Osteoblast (primary cell): ENCODE results near the gene CCNI2. TPM values are rescaled to one million over a fixed set of nuclear protein-coding genes. Genes with fewer than 3 reads are reported as not detected.
A peak's percentile ranks its signal among the peaks of the same experiment; 100 is the strongest.

Experiments used
- DNase-seq: peaks from one replicate; pipeline ENCODE4 v3.0.0; 2011; ENCODE audit warnings: low spot score, mixed read lengths; ENCODE audit not compliant: insufficient read length; ENCODE audit errors: missing footprints
- H2AFZ ChIP-seq: 2 replicates; pipeline ENCODE4 v1.6.0; 2011; ENCODE audit warnings: mild to moderate bottlenecking, low read length
- H3K27ac ChIP-seq: 2 replicates; pipeline ENCODE4 v1.5.1; 2011; ENCODE audit warnings: mild to moderate bottlenecking, low read depth, low read length, moderate library complexity
- H3K27me3 ChIP-seq: 2 replicates; pipeline ENCODE4 v1.6.0; 2012; ENCODE audit warnings: mild to moderate bottlenecking, control low read depth, inconsistent platforms, low read length, moderate library complexity; ENCODE audit not compliant: insufficient read depth
- H3K36me3 ChIP-seq: 2 replicates; pipeline ENCODE4 v1.5.1; 2011; ENCODE audit warnings: mild to moderate bottlenecking, low read length, control low read depth, moderate library complexity; ENCODE audit not compliant: insufficient read depth
- H3K4me1 ChIP-seq: 2 replicates; pipeline ENCODE4 v1.5.1; 2011; ENCODE audit warnings: mild to moderate bottlenecking, low read length, control low read depth, moderate library complexity; ENCODE audit not compliant: insufficient read depth
- H3K4me2 ChIP-seq: 2 replicates; pipeline ENCODE4 v1.6.0; 2011; ENCODE audit warnings: mild to moderate bottlenecking, low read length; ENCODE audit not compliant: insufficient read depth
- H3K4me3 ChIP-seq: fragments of 200-600 bp; sonication (generic); 3 replicates; pipeline ENCODE4 v1.5.1; 2012; ENCODE audit warnings: mild to moderate bottlenecking, low read length, inconsistent platforms; ENCODE audit not compliant: insufficient read depth
- H3K79me2 ChIP-seq: 2 replicates; pipeline ENCODE4 v1.6.0; 2012; ENCODE audit warnings: mild to moderate bottlenecking, low read length, control low read depth, inconsistent platforms; ENCODE audit not compliant: insufficient read depth
- H3K9me3 ChIP-seq: 2 replicates; pipeline ENCODE4 v1.5.1; 2011; ENCODE audit warnings: low read depth, low read length, control low read depth
- H4K20me1 ChIP-seq: 2 replicates; pipeline ENCODE4 v1.6.0; 2012; ENCODE audit warnings: mild to moderate bottlenecking, low read length, control low read depth; ENCODE audit not compliant: insufficient read depth
- CTCF ChIP-seq: IDR thresholded peaks from 2 replicates; pipeline ENCODE4 v1.5.1; 2011; ENCODE audit warnings: mild to moderate bottlenecking, low read depth, low read length, moderate library complexity; ENCODE audit errors: extremely low read depth
- total RNA-seq: library from RNA; depleted of rRNA; stranded (reverse); fragments of >200 nt; gene quantifications from 2 replicates; pipeline ENCODE4 v1.2.3, GENCODE V29; 2012

CCNI2 gene
- total RNA-seq, 1 donor = not detected

GRCh38 chr5:132734687-132735086 lies 12.5 kb upstream of the CCNI2 start:
- Histone ChIP-seq H3K36me3 (peaks cover 4% of the 10 kb centered on the region), H3K27me3 (no peaks in the 10 kb centered on the region), H3K4me2 (no peak overlapping the region), H3K4me3 (no peak overlapping the region), H3K27ac (no peak overlapping the region), H3K9me3 (no peaks in the 10 kb centered on the region), H2AFZ (no peak overlapping the region), H4K20me1 (peaks cover 5% of the 10 kb centered on the region), H3K79me2 (peaks cover 18% of the 10 kb centered on the region), H3K4me1 (peaks cover 12% of the 10 kb centered on the region)
- DNase-seq = peak; percentile 46
- no peak for TF ChIP-seq CTCF

GRCh38 chr5:132736853-132737833 lies 10.1 kb upstream of the CCNI2 start, which contains the start of gene KIF3A:
KIF3A (minus strand) TSS chr5:132737546; CDS start chr5:132737419, 127 bp downstream.
- TF ChIP-seq CTCF = no peak
- H3K36me3 ChIP-seq = peaks cover 4% of the 10 kb centered on the region
- H3K79me2 ChIP-seq = peaks cover 18% of the 10 kb centered on the region
- H3K4me1 ChIP-seq = peaks cover 12% of the 10 kb centered on the region
- DNase-seq = peak; percentile 100
- H3K4me3 ChIP-seq = peak within 1 kb of the TSS; percentile 95
- H3K4me2 ChIP-seq = peak within 1 kb of the TSS; percentile 93
- H3K27me3 ChIP-seq = peaks cover 10% of the 10 kb centered on the region
- H3K27ac ChIP-seq = peak within 1 kb of the TSS; percentile 40
- H3K9me3 ChIP-seq = no peaks in the 10 kb centered on the region
- peaks cover 5% of the 10 kb centered on the region for H4K20me1 ChIP-seq
- peak within 1 kb of the TSS; percentile 94 for H2AFZ ChIP-seq

GRCh38 chr5:132737982-132738681 lies 9.1 kb upstream of the CCNI2 start:
- H3K4me3 ChIP-seq = peak overlapping the region; percentile 95
- no peak overlapping the region for H3K27ac ChIP-seq
- H4K20me1 ChIP-seq = peaks cover 5% of the 10 kb centered on the region
- H3K27me3 ChIP-seq = peaks cover 12% of the 10 kb centered on the region
- H3K36me3 ChIP-seq = peaks cover 4% of the 10 kb centered on the region
- peaks cover 12% of the 10 kb centered on the region for H3K4me1 ChIP-seq
- peak; percentile 77 for DNase-seq
- no peak for TF ChIP-seq CTCF
- peak overlapping the region; percentile 93 for H3K4me2 ChIP-seq
- H3K9me3 ChIP-seq = no peaks in the 10 kb centered on the region
- H3K79me2 ChIP-seq = peaks cover 18% of the 10 kb centered on the region
- H2AFZ ChIP-seq = peak overlapping the region; percentile 94
